Thoracic aorta (tissue), 2 donors: Measurements from ENCODE around the gene EXOC4. TPM values are rescaled to one million over a fixed set of nuclear protein-coding genes. Genes with fewer than 3 reads are reported as not detected.

Source experiments
- ATAC-seq: fragments of 150-250 bp; one replicate; pipeline ENCODE4 v1.8.0; 2017; ENCODE audit warnings: low read depth; ENCODE audit not compliant: insufficient number of reproducible peaks, low FRiP score
- DNase-seq: peaks from one replicate; pipeline ENCODE4 v3.0.0-alpha.2; 2020; ENCODE audit warnings: low spot score
- H3K27ac ChIP-seq, 2 donors: fragments of 200-600 bp; sonication (generic); 1 replicate in 1 of 2; 2 replicates in 1 of 2; pipeline ENCODE4 v1.5.1; 2016; ENCODE audit warnings: mild to moderate bottlenecking in 2 of 2, moderate library complexity in 2 of 2
- H3K27me3 ChIP-seq: fragments of 200-600 bp; sonication (generic); replicated peaks from 2 replicates; pipeline ENCODE4 v1.6.0; 2016; ENCODE audit warnings: mild to moderate bottlenecking; ENCODE audit not compliant: insufficient read depth
- H3K36me3 ChIP-seq: fragments of 200-600 bp; sonication (generic); one replicate; pipeline ENCODE4 v1.5.1; 2016
- H3K4me1 ChIP-seq, 2 donors: fragments of 200-600 bp; sonication (generic); 1 replicate in 1 of 2; 2 replicates in 1 of 2; pipeline versions ENCODE4 v1.5.1 to v1.6.0; 2016; ENCODE audit warnings: low read depth in 2 of 2, mild to moderate bottlenecking in 1 of 2; ENCODE audit not compliant: control insufficient read depth in 1 of 2
- H3K4me3 ChIP-seq: fragments of 200-600 bp; sonication (generic); 2 replicates; pipeline ENCODE4 v1.5.1; 2016; ENCODE audit warnings: mild to moderate bottlenecking
- H3K9me3 ChIP-seq: fragments of 200-600 bp; sonication (generic); 2 replicates; pipeline ENCODE4 v1.5.1; 2016
- total RNA-seq, 2 donors: library from RNA; depleted of rRNA; stranded (reverse); fragments of >200 nt; gene quantifications; one replicate each; pipeline versions ENCODE4 v1.1.0 to v1.2.3, GENCODE V29; 2016
- TF ChIP-seq, protein P1 (sequence below): fragments of 200-600 bp; sonication (generic); IDR thresholded peaks from one replicate; pipeline ENCODE4 v1.5.1; 2019; ENCODE audit warnings: antibody characterized with exemption

EXOC4 gene
- total RNA-seq, 2 donors from 2014 or later, result 65.3 to 72.8 TPM

GRCh38 chr7:134031835-134032617 is 779.1 kb downstream of the EXOC4 start:
- Histone ChIP-seq H3K27me3 (no peaks in the 10 kb centered on the region), H3K9me3 (no peaks in the 10 kb centered on the region), H3K4me1 (peaks cover 0 to 7% of the 10 kb centered on the region in 2 donors), H3K36me3 (no peaks in the 10 kb centered on the region), H3K27ac (no peak overlapping the region), H3K4me3 (no peak overlapping the region)
- DNase-seq, result no peak
- TF ChIP-seq, protein P1, sequence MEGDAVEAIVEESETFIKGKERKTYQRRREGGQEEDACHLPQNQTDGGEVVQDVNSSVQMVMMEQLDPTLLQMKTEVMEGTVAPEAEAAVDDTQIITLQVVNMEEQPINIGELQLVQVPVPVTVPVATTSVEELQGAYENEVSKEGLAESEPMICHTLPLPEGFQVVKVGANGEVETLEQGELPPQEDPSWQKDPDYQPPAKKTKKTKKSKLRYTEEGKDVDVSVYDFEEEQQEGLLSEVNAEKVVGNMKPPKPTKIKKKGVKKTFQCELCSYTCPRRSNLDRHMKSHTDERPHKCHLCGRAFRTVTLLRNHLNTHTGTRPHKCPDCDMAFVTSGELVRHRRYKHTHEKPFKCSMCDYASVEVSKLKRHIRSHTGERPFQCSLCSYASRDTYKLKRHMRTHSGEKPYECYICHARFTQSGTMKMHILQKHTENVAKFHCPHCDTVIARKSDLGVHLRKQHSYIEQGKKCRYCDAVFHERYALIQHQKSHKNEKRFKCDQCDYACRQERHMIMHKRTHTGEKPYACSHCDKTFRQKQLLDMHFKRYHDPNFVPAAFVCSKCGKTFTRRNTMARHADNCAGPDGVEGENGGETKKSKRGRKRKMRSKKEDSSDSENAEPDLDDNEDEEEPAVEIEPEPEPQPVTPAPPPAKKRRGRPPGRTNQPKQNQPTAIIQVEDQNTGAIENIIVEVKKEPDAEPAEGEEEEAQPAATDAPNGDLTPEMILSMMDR, result no peak
- no peak for ATAC-seq

DNA sequence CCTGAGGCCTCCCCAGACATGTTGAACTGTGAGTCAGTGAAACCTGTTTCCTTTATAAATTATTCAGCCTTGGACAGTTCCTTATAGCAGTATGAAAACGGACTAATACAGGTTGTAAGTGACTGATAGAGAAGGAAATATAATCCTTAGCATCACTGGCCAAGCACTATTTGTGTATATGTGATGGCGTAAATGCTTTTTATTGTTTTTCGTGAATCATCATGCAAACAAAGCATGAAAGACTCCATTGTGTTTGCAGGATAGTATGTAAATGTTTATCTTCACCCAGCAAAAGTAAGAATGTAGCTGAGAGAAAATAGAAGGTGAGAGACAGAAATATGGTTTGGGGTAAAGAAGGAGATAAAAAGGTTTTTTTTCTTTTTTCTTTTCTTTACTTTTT is 781.8 kb downstream of the EXOC4 start:
- H3K9me3 ChIP-seq, result no peaks in the 10 kb centered on the region
- H3K4me1 ChIP-seq, result peaks cover 0 to 7% of the 10 kb centered on the region in 2 donors
- H3K4me3 ChIP-seq, result no peak overlapping the region
- TF ChIP-seq, protein P1, result no peak
- no peak for ATAC-seq
- no peaks in the 10 kb centered on the region for H3K27me3 ChIP-seq
- H3K27ac ChIP-seq, result no peak overlapping the region
- no peaks in the 10 kb centered on the region for H3K36me3 ChIP-seq
- DNase-seq, result no peak

- no peak for DNase-seq
- TF ChIP-seq, protein P1, result no peak
- Histone ChIP-seq H3K27me3 (no peaks in the 10 kb centered on the region), H3K4me1 (peaks cover 0 to 2% of the 10 kb centered on the region in 2 donors), H3K9me3 (no peaks in the 10 kb centered on the region), H3K36me3 (no peaks in the 10 kb centered on the region), H3K27ac (no peak overlapping the region), H3K4me3 (no peak overlapping the region)
- ATAC-seq, result no peak
These were observed 785.1 kb downstream of the EXOC4 start for GRCh38 chr7:134037991-134038390.

GRCh38 chr7:134040988-134041387 is 788.1 kb downstream of the EXOC4 start:
- H3K27me3 ChIP-seq, result no peaks in the 10 kb centered on the region
- TF ChIP-seq, protein P1, result no peak
- no peaks in the 10 kb centered on the region for H3K36me3 ChIP-seq
- H3K9me3 ChIP-seq, result no peaks in the 10 kb centered on the region
- no peak overlapping the region for H3K4me3 ChIP-seq
- no peak overlapping the region for H3K27ac ChIP-seq
- no peak for ATAC-seq
- no peak for DNase-seq
- no peaks in the 10 kb centered on the region for H3K4me1 ChIP-seq

GRCh38 chr7:134041477-134041876 is 788.6 kb downstream of the EXOC4 start:
- DNase-seq (no peak), ATAC-seq (no peak)
- no peaks in the 10 kb centered on the region for H3K27me3 ChIP-seq

More at GRCh38 chr7:134041477-134041876, 788.6 kb downstream of the EXOC4 start:
- Histone ChIP-seq H3K4me1 (no peaks in the 10 kb centered on the region), H3K4me3 (no peak overlapping the region), H3K9me3 (no peaks in the 10 kb centered on the region), H3K36me3 (no peaks in the 10 kb centered on the region), H3K27ac (no peak overlapping the region)
- TF ChIP-seq, protein P1, result no peak
